ENCODE measurements around the gene TMEM135. TPM values are rescaled to one million over a fixed set of nuclear protein-coding genes. Genes with fewer than 3 reads are reported as not detected.

The TMEM135 gene
- total RNA-seq, 1 donor from 2014 or later: 36.0 TPM

GRCh38 chr11:87063982-87064381 lies 26.2 kb downstream of the TMEM135 start:
- Mint-ChIP-seq H3K36me3 (peaks cover 13% of the 10 kb centered on the region), H3K27ac (no peak overlapping the region), H3K4me1 (no peaks in the 10 kb centered on the region), H3K9me3 (peaks cover 7% of the 10 kb centered on the region), H3K27me3 (ENCODE audit: low read depth) (no peaks in the 10 kb centered on the region), H3K4me3 (no peak overlapping the region)
- no peak for DNase-seq (ENCODE audit: low spot score in 2 of 2, unreplicated experiment in 2 of 2)
- no peak for TF ChIP-seq CTCF (IDR thresholded peaks at IDR 0.05; ENCODE audit: unreplicated experiment)

GRCh38 chr11:87072787-87073186 lies 35.1 kb downstream of the TMEM135 start:
- Mint-ChIP-seq H3K36me3 (peaks cover 37% of the 10 kb centered on the region), H3K9me3 (peaks cover 17% of the 10 kb centered on the region), H3K27ac (no peak overlapping the region), H3K4me1 (no peaks in the 10 kb centered on the region), H3K4me3 (no peak overlapping the region), H3K27me3 (ENCODE audit: low read depth) (no peaks in the 10 kb centered on the region)
- DNase-seq (ENCODE audit: low spot score in 2 of 2, unreplicated experiment in 2 of 2): no peak
- no peak for TF ChIP-seq CTCF (IDR thresholded peaks at IDR 0.05; ENCODE audit: unreplicated experiment)

- DNase-seq (ENCODE audit: low spot score in 2 of 2, unreplicated experiment in 2 of 2): no peak
- Mint-ChIP-seq H3K36me3 (peaks cover 36% of the 10 kb centered on the region), H3K27ac (no peak overlapping the region), H3K27me3 (ENCODE audit: low read depth) (no peaks in the 10 kb centered on the region), H3K4me3 (no peak overlapping the region), H3K9me3 (peaks cover 12% of the 10 kb centered on the region), H3K4me1 (no peaks in the 10 kb centered on the region)
- no peak for TF ChIP-seq CTCF (IDR thresholded peaks at IDR 0.05; ENCODE audit: unreplicated experiment)
These were observed 38.6 kb downstream of the TMEM135 start for GRCh38 chr11:87076260-87076783.

GRCh38 chr11:87076874-87077429 lies 39.2 kb downstream of the TMEM135 start:
- DNase-seq (ENCODE audit: low spot score in 2 of 2, unreplicated experiment in 2 of 2): no peak
- no peaks in the 10 kb centered on the region for H3K4me1 Mint-ChIP-seq
- no peak overlapping the region for H3K4me3 Mint-ChIP-seq
- peaks cover 36% of the 10 kb centered on the region for H3K36me3 Mint-ChIP-seq
- H3K27me3 Mint-ChIP-seq (ENCODE audit: low read depth): no peaks in the 10 kb centered on the region
- no peak for TF ChIP-seq CTCF (IDR thresholded peaks at IDR 0.05; ENCODE audit: unreplicated experiment)
- H3K27ac Mint-ChIP-seq: no peak overlapping the region
- H3K9me3 Mint-ChIP-seq: peaks cover 12% of the 10 kb centered on the region

GRCh38 chr11:87081358-87081757 lies 43.6 kb downstream of the TMEM135 start:
- no peak for DNase-seq (ENCODE audit: low spot score in 2 of 2, unreplicated experiment in 2 of 2)
- Mint-ChIP-seq H3K27me3 (ENCODE audit: low read depth) (no peaks in the 10 kb centered on the region), H3K36me3 (peaks cover 39% of the 10 kb centered on the region), H3K4me1 (peaks cover 3% of the 10 kb centered on the region), H3K27ac (no peak overlapping the region), H3K4me3 (no peak overlapping the region), H3K9me3 (peaks cover 19% of the 10 kb centered on the region)
- TF ChIP-seq CTCF (IDR thresholded peaks at IDR 0.05; ENCODE audit: unreplicated experiment): no peak

All from mesothelial cell of epicardium (in vitro differentiated cells).